NCI-H524 treated with DMSO at 0.1 percent for 48 hours (cell line): ENCODE results near the gene PRPF40B.
"Not testable (repeated sequence)": the region's sequence is repeated elsewhere in the genome, so short reads cannot be mapped to it uniquely, and the experiment has no call there.

Experiments used
- DNase-seq: peaks from one replicate; lab custom pipeline; 2025; lab: John Stamatoyannopoulos, UW

PRPF40B gene

DNA sequence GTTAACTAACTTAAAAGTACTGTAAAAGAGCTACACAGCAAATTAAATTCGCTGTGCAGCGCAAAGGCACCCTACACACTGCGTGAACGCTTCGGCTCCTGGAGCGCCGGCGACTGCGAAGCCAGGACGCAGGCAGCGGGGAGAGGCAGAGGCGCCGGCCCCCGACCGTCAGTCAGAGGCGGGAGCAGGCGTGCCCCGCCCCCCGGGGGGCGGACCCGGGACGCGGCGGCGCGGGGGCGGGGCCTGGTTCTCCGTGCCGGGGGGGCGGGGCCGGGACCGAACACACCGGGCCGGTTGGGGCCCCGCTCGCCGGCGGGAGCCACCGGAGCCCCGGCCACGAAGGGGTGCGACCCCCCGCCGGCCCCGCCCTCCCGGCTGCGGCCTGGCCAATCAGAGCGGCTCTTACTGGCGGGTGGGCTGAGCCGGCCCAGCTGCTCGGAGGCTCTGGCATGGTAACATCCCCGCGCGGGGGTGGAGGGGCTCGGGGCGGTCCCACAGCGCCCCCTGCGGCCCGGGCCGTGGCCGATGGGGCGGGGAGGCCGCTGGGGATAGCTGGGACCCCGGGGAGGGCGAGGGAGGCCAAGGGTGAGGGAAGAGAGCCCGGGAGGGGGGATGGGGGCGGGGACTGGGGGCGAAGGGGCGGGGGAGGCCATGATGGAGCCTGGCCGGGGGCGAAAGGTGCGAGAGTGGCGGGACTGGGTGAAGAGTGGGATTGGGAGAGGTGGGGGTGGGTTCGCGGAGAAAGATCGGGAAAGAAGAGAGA, at the start of gene PRPF40B:
Gene PRPF40B (plus strand): TSS at position 420 of the 763 bp plus-strand sequence. CDS start 30 bp downstream, at position 450.
- no peak for DNase-seq

DNA sequence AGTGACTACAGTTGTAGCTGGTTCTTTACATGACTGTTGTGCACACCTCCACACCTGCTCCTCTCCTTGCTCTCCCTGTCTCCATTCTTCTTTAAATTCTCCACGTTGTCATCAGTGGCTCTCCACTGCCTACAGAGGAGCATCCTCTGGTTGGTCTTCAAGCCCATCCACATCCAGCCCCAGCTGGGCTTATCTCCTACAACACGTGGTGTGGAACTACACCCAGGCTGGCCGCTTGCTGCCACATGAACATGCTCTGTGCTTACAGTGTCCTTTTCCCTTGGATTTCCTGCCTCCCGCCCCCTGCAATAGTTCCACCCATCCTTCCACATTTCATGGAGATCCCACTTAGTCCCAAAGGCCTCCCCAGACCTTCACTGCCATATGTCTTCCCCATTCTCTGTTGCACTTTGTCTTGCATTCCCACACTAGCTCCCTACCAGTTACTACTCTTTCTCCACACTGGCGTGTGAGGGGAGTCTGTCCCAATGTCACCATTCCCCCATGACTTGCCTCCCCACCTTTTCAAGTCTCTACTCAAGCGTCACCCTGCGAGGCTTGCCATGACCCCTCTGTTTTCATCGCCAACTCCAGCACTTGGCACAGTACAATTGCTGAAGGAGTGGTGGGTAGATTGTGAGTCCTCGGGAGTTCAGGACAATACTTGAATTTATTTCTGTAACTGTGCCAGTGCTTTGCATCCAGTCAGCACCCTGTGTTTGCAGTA, 45.6 kb upstream of the PRPF40B start:
- no peak for DNase-seq

DNA sequence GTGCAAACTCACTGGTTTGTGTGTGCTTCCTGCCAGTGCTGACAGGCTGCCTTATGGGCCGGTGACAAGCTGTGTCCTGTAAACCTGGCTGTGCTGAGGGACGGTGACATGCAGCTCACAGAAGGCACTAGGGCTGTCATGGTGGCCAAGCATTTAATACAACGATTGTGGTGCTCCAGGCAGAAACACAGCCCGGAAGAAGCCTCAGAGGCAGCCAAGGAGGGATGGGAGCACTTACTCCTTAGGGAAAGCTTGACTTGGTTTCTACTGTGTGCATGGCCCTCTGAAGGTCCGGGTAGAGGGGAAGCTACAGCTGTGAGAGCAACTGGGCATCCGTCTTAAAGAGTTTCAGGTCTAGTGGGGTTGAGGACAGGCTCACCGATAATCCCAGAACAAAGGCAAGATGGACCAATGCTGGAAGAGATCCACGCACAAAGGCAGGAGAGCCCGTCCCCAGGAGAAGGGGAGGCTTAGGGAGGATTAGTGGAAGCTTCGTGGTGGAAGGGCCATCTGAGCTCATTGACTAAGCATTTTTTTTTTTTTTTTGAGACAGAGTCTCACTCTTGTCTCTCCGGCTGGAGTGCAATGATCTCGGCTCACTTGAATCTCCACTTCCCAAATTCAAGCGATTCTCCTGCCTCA, 44.8 kb upstream of the PRPF40B start:
- no peak for DNase-seq

- DNase-seq = peak; percentile 18
Measured at GRCh38 chr12:49580572-49581535, 42.5 kb upstream of the PRPF40B start.

DNA sequence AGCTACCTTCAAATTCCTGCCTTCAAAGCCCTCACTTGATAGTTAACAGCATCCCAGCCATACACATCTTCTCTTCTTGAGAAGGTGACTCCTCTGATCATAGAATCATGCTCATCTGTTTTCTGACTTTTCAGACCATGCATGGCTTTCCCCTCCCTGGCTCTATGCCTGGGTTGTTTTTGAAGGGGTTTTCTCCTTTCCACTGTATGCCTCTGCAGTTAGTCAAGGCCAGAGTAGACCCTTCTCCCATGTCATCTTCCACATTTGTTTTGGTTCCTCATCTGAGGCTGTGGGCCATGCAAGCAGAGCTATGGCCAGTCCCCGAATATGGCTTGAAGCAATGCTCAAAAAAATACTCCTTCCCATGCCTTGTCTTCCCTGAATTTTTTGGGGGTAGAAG, 41.2 kb upstream of the PRPF40B start:
- DNase-seq = no peak

DNA sequence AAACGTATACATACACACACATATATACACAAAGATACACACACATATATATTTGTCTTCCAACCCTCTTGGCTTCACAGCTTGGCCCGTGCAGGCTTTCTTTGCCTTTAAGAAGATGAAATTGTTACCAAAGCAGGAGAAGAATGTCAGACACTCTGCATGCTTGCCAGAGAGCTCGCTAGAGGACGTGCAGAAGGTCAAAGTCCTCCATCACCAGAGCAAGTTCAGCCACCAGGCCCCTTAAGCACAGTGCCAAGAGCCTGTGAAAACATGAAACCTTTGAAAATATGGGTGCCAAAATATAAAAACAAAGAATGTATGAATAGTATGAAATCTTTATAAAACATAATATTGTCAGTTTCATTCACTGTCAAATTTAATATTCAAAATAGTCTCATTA, 40.5 kb upstream of the PRPF40B start:
- no peak for DNase-seq

DNA sequence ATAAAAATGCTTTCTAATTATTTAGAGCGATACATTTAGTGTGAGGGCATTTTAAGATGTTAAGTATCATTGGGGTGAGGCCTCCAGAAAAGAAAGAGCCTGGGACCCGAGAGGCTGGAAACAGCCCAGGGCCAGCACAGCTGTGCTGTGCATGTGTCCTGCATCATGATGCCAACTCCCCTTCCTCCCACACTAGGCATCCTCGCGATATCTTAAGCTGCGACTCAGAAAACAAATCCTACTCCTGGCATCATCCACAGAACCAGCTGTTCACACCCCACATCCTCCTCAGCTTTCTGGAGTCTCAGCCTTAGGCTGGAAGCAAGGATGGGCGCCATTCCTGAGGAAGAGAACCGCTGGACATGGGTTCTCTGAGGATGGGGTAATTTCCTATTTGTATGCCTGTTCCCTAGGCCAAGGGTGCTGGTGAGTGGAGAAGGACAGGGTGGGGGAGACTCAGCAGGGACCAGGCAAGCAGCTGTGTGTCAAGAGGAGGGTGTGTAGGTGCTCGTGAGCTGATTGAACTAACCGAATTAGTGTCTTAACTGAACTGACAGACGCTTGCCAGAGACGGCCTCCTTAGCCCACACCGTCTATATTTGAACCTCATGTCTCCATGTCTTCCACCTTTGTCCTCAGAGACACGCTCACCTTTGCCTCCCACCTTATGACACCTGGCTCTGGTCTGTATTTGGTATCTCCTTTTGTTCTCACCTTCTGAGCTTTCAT, 39.8 kb upstream of the PRPF40B start:
- DNase-seq = no peak

DNA sequence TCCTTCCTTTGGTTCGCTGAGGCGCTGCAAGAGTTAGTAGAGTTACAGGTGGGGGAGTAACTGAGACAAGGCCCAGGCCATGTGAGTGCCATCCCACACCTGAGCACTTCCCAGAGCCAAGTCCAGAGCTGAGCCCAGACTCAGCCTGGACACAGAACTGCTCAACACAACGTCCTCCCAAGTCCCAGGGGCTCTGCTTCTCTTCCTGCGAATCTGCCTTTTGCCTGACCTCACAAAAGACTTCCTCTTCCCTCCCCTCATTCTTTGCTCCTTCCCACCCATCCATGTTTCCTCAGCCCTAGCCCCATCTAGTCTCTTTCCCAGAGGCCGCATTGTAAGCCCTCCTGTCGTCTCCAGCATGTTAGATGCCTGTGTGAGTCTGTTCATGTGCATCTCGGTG, 38.8 kb upstream of the PRPF40B start:
- no peak for DNase-seq

- no peak for DNase-seq
Measured at GRCh38 chr12:49585477-49586459, 37.6 kb upstream of the PRPF40B start.

- DNase-seq = no peak
Measured at GRCh38 chr12:49587174-49587908, 36.0 kb upstream of the PRPF40B start.

DNA sequence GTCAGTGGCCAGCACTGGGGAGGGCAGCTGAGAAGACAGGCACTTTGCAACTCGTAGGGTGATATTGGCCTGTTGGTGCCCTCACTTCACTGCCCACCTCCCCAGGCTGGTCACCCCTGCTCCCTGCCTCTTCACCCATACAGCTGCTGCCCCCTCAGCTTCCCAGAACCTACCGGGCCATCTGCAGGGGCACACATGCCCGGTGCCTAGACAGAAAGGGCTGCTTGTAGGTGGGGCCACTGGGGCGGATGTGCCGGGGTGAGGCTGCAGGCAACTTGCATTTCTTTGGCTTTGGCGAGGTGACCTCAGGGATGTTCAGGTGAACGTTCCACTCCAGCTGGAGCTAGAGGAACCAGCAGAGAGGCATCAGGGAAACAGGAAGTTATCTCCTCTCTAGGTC, 35.1 kb upstream of the PRPF40B start:
- DNase-seq = no peak

GRCh38 chr12:49588721-49589516, 34.4 kb upstream of the PRPF40B start:
- DNase-seq = no peak

DNA sequence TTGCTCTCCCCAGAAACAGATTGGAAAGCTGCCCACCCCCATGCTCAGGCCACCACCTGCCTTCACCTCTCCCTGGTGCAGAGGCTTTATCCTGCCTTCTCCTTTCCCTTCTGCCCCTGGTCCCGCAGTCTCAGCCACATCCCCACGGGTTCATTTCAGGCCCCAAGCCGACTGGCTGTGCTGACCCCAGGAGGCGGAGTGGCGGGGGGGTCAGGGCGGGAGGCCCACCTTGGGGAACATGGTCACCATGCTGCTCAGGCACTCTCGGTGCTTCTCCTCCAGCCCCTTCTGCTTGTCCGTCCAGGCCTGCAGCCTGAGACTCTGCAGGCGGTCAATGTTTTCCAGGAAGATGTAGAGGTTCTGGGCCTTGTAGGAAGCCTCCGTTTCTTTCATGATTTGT, 24.8 kb upstream of the PRPF40B start:
- no peak for DNase-seq

GRCh38 chr12:49599961-49600360, 23.4 kb upstream of the PRPF40B start:
- DNase-seq = no peak

- no peak for DNase-seq
Measured at GRCh38 chr12:49603721-49604120, 19.6 kb upstream of the PRPF40B start.

DNA sequence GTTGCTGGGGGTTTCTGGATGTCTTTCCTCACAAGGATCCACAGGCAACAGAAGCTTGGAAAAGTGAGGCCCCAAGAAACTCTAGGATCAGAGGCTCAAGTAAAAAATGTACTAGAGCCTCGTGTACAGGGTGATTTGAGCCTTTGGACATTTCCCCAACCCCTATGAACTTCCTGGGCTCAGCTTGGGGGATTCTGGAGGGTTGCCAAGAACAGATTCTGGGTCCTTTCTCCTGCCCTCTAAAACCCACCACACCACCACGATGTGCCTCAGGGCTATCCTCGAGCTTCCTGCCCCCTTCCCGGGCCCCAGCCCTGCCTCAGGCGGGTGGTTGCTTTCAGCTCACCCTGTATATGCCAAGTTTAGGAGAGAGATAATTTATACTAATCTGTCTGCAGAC, 18.5 kb upstream of the PRPF40B start:
- DNase-seq = no peak

DNA sequence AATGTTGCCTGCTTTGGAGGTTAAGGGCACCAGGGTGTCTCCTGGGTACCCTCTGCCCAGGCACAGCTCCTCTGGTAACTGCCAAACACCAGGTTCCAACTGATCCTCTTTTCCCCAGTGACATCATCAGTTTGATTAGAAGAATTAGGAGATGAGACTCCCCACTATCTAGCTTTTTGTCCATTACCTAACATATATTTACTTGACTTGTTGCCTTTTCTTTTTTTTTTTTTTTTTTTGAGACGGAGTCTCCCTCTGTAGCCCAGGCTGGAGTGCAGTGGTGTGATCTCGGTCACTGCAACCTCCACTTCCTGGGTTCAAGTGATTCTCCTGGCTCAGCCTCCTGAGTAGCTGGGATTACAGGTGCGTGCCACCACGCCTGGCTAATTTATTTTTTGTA, 17.8 kb upstream of the PRPF40B start, which contains the start of gene FAM186B:
Gene FAM186B (minus strand): TSS at position 101 of the 400 bp plus-strand sequence. CDS start 162 bp downstream, outside the sequence.
- not testable (repeated sequence) for DNase-seq
